GM18511 (cell line): ENCODE data around the gene TRIM73.
A peak's percentile ranks its signal among the peaks of the same experiment; 100 is the strongest.
"Not testable (repeated sequence)": the region's sequence is repeated elsewhere in the genome, so short reads cannot be mapped to it uniquely, and the experiment has no call there.

ENCODE experiments used
- ATAC-seq: cut with Tn5 transposase; IDR thresholded peaks from one replicate; pipeline ENCODE4 v1.9.1; 2021; ENCODE audit warnings: mild to moderate bottlenecking, moderate library complexity; ENCODE audit not compliant: unreplicated experiment

Gene TRIM73

DNA sequence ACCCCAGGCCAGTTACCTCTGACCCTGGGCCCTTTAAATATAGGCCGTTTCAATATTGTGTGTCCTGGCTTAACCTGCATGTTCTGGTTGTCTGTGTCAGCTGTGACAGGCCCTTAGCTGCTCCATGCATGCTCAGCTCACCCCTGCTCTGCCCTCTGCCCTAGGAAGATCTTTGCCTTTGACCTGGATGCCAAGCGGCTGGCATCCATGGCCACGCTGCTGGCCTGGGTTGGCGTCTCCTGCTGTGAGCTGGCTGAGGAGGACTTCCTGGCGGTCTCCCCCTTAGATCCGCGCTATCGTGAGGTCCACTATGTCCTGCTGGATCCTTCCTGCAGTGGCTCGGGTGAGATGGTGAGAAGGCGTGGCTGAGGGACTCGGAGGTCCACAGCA lies 20.0 kb downstream of the TRIM73 start:
- not testable (repeated sequence) for ATAC-seq

GRCh38 chr7:75415829-75416373 lies 20.5 kb downstream of the TRIM73 start:
- not testable (repeated sequence) for ATAC-seq

- ATAC-seq = not testable (repeated sequence)
Observed at GRCh38 chr7:75416787-75417186, 21.4 kb downstream of the TRIM73 start.

DNA sequence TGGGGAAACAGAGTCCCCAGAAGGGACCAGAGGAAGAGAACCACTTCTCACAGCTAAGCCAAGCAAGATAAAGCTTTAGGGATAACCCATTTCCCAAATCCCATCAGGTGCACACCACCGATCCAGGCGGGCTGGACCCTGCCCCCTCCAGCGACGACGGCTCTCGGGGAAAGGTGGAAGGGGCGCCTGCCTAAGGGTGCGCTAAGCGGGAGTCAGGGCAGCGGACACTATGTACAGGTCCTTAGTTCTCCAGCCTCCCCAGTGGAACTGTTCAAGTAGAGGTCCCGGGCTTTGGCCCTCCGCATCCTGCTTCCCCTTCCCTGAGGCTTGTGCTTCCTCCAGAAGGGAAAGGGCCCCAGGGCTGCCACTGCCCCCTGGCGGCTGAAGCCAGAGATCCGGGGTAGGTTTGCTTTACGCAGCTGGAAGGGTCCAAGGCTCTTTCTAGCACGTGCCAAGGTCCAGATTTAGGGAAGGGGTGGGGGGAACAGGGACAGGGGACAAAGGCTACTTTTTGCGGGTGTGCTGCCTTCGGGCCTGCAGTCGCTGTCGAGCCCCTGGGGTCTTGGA lies 22.9 kb downstream of the TRIM73 start:
- not testable (repeated sequence) for ATAC-seq

GRCh38 chr7:75419210-75419609 lies 23.8 kb downstream of the TRIM73 start:
- not testable (repeated sequence) for ATAC-seq

DNA sequence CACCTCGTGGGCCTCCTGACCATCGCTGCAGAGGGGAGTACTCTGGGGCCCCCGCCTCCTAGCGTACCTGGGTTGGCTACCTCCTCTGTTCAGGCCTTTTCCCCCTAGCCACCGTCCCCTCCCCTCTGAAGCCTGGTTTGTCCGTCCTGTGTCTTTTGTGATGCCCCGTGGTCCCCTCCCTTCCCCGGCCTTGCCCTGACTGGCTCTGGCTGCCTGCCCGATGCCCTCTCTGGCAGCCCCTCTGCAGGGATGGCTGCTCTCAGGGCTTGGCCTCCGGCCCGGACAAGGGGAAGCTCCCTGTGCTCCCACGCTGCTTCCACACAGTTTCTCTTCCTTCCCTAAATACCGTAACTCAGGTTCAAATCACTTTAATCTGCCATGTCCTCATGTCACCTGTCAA lies 24.3 kb downstream of the TRIM73 start:
- ATAC-seq = not testable (repeated sequence)

DNA sequence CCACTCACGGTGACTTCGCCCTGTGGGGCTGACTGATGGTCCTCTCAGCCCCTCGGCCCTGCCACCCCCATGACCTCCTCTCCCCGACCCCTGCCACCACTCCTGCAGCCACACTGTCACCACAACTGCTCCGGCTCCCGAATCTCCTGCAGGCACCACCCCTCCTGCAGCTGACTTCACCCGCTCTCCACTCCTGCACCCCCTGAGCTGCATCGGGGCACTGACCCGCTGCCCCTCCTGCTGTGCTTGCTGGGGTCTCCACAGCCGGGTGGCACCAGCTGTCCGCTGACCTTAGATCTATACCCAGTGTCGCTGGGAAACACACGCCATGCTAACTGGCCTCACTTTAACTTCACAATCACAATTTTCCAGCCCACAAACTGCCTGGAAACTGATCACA lies 24.7 kb downstream of the TRIM73 start:
- ATAC-seq = not testable (repeated sequence)

DNA sequence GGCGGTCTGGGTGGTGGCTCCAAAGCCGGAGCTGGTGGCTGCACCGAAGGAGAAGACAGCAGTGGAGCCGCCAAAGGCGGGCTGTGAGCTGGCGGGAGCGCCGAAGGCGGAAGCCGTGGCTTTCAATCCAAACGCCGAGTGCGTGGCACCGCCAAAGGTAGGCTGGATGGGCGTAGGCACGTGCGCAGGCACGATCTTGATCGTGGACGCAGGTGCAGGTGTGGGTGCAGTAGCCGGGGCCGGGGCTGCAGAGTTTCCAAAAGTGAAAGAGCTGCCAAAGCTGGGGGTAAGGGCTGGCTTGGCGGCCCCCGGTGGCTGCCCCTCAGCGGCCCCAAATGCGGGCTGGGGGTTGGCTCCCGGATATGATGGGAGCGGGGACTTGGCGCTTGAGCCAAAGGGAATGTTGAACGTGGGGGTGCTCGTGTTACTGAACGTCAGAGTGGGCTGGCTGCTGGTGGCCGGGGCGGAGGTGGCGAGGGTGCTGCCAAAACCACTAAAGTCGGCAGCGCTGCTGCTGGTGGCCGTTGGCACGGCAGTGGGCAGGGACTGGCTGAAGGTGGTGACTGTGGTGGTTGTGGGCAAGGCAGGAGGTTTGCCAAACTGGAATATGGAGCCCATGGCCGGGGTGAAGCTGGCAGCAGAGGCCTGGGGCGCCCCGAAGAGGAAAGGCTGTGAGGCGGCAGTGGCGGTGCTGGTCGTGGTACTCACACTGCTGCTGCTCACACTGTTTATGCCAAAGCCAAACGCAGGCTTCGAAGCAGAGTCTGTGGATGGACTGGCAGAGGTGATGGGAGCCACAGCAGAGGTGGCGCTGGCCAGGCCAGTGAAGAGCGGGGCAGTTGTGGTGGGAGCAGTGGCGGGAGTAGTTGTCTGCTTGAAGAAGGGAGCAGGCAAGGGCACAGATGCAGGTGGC lies 26.6 kb downstream of the TRIM73 start:
- ATAC-seq = not testable (repeated sequence)

DNA sequence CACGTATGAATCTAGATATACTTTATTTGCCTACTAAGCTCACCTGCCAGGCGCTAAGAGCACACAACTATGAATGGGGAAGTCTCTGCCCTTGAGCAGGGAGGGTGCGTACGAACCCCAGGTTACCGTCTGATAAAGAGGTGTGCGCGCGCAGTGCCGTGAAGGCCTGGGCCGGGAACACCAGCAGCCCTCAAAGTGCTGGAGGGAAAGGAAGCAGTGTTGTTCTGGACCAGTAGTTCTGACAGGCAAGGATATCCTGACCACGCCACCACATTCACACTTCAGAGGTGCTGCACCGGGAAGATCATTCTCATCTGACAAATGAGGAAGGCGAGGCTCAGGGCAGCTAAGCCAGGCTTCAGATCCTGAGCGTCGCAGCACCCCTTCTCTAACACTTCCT lies 28.1 kb downstream of the TRIM73 start:
- ATAC-seq = not testable (repeated sequence)

DNA sequence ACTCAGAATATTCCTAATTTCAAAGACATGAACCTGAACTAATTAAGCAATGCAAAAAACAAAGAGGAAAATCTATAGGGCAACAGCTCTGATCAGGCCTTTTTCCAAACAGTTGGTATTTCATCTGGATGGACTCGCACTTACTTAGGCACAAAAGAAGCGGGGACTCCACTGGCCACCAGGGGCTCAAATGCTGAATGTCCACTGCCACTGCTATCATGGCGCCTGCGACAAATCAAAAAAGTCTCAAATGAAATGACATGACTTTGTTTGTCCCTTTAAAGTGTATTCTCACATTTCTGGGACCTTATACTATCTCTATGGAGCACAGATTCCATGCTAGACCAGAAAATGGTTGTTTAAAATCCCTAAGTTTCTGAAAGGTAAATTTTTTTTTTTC lies 43.6 kb downstream of the TRIM73 start:
- ATAC-seq = not testable (repeated sequence)

- ATAC-seq = peak; percentile 56
Observed at GRCh38 chr7:75442101-75442464, 46.7 kb downstream of the TRIM73 start.

DNA sequence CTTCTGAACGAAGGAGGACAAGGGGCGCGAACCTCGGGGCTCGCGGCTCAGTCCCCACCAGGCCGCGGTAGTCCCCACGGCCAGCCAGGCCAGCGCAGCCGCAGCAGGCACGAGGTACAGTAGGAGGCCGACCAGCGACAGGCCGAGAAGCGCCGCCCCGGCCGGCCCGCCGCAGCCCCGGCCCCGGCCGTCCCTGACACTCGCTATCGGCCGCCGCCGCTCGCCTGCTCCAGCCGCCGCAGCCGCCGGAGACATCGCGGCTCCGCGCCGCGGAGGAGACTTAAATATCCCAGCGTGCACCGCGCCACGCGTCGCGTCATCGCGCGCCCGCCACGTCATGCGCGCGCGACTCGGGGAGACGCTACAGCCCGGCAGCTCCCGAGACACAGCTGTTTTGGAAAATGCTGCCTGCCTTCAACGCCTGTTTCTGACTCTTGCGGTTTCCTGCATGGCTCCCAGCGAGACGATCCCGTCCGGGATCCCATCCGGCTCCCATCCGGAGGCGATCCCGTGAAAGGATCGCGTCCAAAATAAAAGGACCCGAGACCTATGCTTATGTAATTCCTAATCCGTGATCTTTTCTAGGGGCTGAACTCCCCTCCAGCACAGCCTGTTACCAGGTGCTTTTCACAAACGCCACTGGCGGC lies 47.2 kb downstream of the TRIM73 start:
- peak; percentile 92 for ATAC-seq

DNA sequence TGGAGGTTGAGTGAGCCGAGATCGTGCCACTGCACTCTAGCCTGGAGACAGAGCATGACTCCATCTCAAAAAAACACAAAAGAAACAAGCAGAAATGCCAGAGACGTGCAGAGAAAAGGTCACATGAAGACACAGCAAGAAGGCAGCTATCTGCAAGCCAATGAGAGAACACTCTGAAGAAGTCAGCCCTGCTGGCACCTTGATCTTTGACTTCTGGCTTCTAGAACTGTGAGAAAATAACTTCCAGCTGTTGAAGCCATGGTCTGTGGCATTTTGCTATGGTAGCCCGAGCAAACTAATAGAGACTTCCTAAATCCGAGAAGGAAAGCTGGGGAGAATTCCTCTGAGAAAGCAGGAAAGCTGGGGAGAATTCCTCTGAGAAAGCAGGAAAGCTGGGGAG lies 54.5 kb downstream of the TRIM73 start:
- ATAC-seq = not testable (repeated sequence)

GRCh38 chr7:75452494-75452955 lies 57.1 kb downstream of the TRIM73 start:
- ATAC-seq = peak; percentile 79
